Common myeloid progenitor, CD34-positive (primary cell): ENCODE results near the gene KLHL34.

Experiments
- CTCF ChIA-PET: fragments of 350-600 bp; sonication (Branson Sonifier 250); formaldehyde crosslinking; loops from one replicate; lab custom pipeline; 2021; ENCODE audit warnings: antibody characterized with exemption; lab: Charles Lee
- POLR2A ChIA-PET: fragments of 350-600 bp; sonication (Branson Sonifier 250); formaldehyde crosslinking; loops from one replicate; lab custom pipeline; 2021; ENCODE audit warnings: antibody characterized with exemption; lab: Charles Lee
- DNase-seq, 3 donors: peaks; one replicate each; pipeline versions ENCODE4 v3.0.0 to v3.0.0-alpha.2; 2013
- H3K27ac ChIP-seq, 2 experiments: 1 replicate in 1 of 2; 2 replicates in 1 of 2; pipeline ENCODE4 v1.7.0; 2013; ENCODE audit warnings: inconsistent platforms in 2 of 2, low read length in 2 of 2, mild to moderate bottlenecking in 2 of 2, low read depth in 1 of 2, moderate library complexity in 1 of 2; ENCODE audit not compliant: severe bottlenecking in 2 of 2, insufficient read depth in 1 of 2, poor library complexity in 1 of 2
- H3K27me3 ChIP-seq, 5 experiments: replicated peaks in 2 of 5; 1 replicate in 3 of 5; 2 replicates in 2 of 5; pipeline versions ENCODE4 v1.6.1 to v1.7.0; 2013; ENCODE audit warnings: low read length in 4 of 5, mild to moderate bottlenecking in 2 of 5, moderate library complexity in 2 of 5, inconsistent platforms in 1 of 5; ENCODE audit not compliant: insufficient read depth in 5 of 5, control insufficient read depth in 4 of 5
- H3K36me3 ChIP-seq, 4 experiments: 1 replicate in 2 of 4; 2 replicates in 2 of 4; pipeline versions ENCODE4 v1.6.1 to v1.7.0; 2013; ENCODE audit warnings: low read length in 3 of 4, control low read depth in 1 of 4, mild to moderate bottlenecking in 1 of 4; ENCODE audit not compliant: control insufficient read depth in 4 of 4, insufficient read depth in 4 of 4
- H3K4me1 ChIP-seq, 4 experiments: 1 replicate in 3 of 4; 2 replicates in 1 of 4; pipeline versions ENCODE4 v1.6.1 to v1.7.1; 2013; ENCODE audit warnings: low read length in 3 of 4, mild to moderate bottlenecking in 3 of 4, control low read depth in 1 of 4, inconsistent platforms in 1 of 4, moderate library complexity in 1 of 4; ENCODE audit not compliant: control insufficient read depth in 4 of 4, insufficient read depth in 4 of 4; ENCODE audit errors: control extremely low read depth in 1 of 4
- H3K4me3 ChIP-seq, 7 experiments: 1 replicate in 4 of 7; 2 replicates in 3 of 7; pipeline versions ENCODE4 v1.5.1 to v1.7.0; 2013; ENCODE audit warnings: mild to moderate bottlenecking in 7 of 7, low read length in 6 of 7, moderate library complexity in 6 of 7, inconsistent platforms in 2 of 7, low read depth in 2 of 7, control low read depth in 1 of 7; ENCODE audit not compliant: insufficient read depth in 4 of 7, control insufficient read depth in 1 of 7; ENCODE audit errors: extremely low read depth in 1 of 7
- H3K9me3 ChIP-seq, 5 experiments: 1 replicate in 4 of 5; 2 replicates in 1 of 5; pipeline versions ENCODE4 v1.6.1 to v1.7.1; 2013; ENCODE audit warnings: low read length in 4 of 5, mild to moderate bottlenecking in 2 of 5, inconsistent platforms in 1 of 5, low read depth in 1 of 5, moderate library complexity in 1 of 5; ENCODE audit not compliant: control insufficient read depth in 4 of 5, insufficient read depth in 2 of 5; ENCODE audit errors: control extremely low read depth in 1 of 5
- WGBS: methylation state at CpG from one replicate; pipeline ENCODE4 v1.1.5; 2013; ENCODE audit not compliant: insufficient coverage; 5-methylcytosine and 5-hydroxymethylcytosine counted together

KLHL34 gene

DNA sequence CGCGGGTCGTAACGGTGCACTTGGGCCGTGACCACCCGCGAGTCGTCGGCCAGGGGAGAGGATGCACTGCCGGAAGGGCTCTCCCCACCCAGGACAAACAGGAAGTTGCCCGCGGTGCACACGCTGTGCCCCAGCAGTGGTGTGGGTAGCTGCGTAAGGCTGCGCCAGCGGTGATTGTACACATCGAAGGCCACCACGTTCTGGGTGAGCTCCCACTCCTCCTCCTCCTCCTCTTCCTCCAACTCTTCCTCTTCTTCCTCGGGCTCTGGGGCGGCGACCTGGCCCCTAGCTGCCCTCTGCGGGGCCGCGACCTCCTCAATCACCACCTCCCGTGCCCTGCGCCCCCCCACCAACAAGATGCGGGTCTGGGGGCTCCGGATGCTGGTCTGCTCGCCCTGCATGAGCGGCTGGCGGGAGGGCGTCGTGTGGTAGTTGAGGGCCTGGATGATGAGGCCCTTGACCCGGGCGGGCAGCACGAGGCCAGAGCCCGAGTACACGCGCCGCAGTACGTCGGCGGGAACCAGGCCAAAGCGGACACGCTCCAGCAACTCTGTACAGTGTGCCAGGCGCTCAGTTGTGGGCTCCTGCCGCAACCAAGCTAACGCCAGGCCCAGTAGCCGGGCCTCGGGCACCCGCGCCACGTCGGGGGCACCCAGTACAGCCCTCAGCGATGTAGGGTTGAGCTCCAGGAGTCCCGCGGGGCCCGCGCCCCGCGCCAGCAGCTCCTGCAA is 1.4 kb downstream of the KLHL34 start:
- no peak for DNase-seq
- CTCF ChIA-PET: no interaction called here
- WGBS: 65% methylated on average over 48 of the region's 61 CpGs

DNA sequence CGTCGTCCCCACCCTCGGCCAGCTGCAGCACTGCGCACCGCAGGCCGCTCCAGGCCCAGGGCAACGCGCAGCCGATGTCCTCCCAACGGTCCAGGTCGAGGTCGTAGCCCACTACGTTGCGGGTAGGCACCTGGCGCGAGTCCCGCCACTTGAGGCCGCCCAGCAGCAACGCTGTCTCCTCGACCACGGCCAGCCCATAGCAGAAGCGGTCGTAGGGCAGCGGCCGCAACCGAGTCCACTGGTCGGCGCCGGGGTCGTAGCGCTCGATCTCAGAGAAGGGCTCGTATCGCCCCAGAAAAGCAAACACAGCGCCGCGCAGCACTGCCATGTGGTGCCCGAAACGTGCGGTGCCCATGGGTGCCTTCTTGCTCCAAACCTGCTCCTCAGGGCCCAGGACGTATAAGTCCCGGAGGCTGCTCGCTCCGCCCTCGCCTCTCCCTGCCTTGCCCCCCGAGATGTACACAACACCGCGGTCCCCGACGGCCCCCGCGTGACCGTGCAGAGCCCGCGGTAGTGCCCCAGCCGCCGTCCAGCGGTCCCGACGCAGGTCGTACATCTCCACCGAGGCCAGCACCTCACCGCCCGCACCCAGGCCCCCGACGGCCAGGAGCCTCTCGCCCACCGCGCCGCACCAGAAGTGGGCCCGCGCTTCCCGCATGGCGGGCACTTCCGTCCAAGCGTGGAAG is 2.1 kb downstream of the KLHL34 start:
- H3K4me1 ChIP-seq: peaks cover 0 to 13% (median 5%) of the 10 kb centered on the region in 4 experiments

More for the DNA sequence above, 1.4 kb downstream of the KLHL34 start:
- peaks cover 2 to 65% (median 12%) of the 10 kb centered on the region in 5 experiments for H3K27me3 ChIP-seq
- H3K27ac ChIP-seq: no peak overlapping the region
- peaks cover 0 to 18% (median 0%) of the 10 kb centered on the region in 5 experiments for H3K9me3 ChIP-seq
- POLR2A ChIA-PET: interaction anchor here (0.6 kb wide), 1 partner anchor 1140 kb away, joined by 3 read pairs; no protein-coding TSS in a partner anchor
- H3K4me3 ChIP-seq: peak overlapping the region in 1 of 7 experiments; percentile 36
- H3K36me3 ChIP-seq: no peaks in the 10 kb centered on the region
- H3K4me1 ChIP-seq: peaks cover 0 to 13% (median 5%) of the 10 kb centered on the region in 4 experiments

DNA sequence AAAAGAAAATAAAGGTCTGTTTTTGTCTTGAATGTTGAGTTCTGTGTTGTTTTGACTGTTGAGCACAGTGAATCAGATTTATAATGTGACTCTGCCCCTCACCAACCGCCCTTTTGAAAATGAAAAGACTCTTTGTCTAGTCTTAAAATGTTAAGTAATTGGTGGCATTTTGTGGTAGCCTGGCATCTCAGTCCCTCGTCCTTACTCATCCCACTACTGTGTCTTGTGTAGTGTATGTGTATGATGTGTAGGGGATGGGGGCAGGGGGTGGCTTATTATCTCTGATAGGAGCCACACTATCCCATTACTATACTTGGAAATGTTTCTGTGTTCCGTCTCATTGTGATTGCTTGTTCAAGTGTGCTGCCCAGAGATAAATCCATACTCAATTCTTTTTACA is 12.2 kb downstream of the KLHL34 start:
- Histone ChIP-seq H3K27ac (no peak overlapping the region), H3K27me3 (peaks cover 0 to 2% (median 0%) of the 10 kb centered on the region in 5 experiments), H3K36me3 (no peaks in the 10 kb centered on the region), H3K4me1 (no peaks in the 10 kb centered on the region), H3K9me3 (no peaks in the 10 kb centered on the region), H3K4me3 (no peak overlapping the region)
- CTCF ChIA-PET: no interaction called here
- POLR2A ChIA-PET: no interaction called here
- no CpG with 5 or more reads among the region's 3 CpGs for WGBS
- no peak for DNase-seq

More for the DNA sequence above, 2.1 kb downstream of the KLHL34 start:
- H3K36me3 ChIP-seq: no peaks in the 10 kb centered on the region
- WGBS: 39% methylated on average over 60 of the region's 76 CpGs
- H3K27me3 ChIP-seq: peaks cover 0 to 64% (median 12%) of the 10 kb centered on the region in 5 experiments
- peak overlapping the region in 2 of 7 experiments; percentile 10 to 36 for H3K4me3 ChIP-seq
- ChIA-PET POLR2A (no interaction called here), CTCF (no interaction called here)
- DNase-seq: no peak
- no peak overlapping the region for H3K27ac ChIP-seq
- peaks cover 0 to 18% (median 0%) of the 10 kb centered on the region in 5 experiments for H3K9me3 ChIP-seq

DNA sequence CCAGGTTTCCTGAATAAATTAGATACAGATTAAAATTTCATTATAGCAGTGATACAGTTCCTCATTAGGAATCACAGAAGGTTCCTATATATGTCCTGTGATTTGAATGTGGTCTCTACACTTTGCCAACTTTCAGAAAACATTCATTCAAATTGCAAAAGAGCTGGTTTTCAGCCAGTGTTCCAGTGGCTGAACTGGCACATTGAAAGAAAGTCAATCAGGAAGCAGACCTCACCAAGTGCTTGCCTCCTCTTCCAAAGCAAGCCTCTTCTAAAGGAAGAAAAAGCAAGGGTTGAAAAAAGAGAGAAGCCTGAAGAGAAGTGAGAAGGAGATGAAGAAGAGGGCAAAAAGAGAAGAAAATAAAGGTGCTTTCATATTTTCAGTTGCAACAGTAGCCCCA is 12.7 kb downstream of the KLHL34 start:
- H3K9me3 ChIP-seq: no peaks in the 10 kb centered on the region
- peaks cover 0 to 2% (median 0%) of the 10 kb centered on the region in 5 experiments for H3K27me3 ChIP-seq
- ChIA-PET CTCF (no interaction called here), POLR2A (no interaction called here)
- no peaks in the 10 kb centered on the region for H3K36me3 ChIP-seq
- H3K27ac ChIP-seq: no peak overlapping the region
- no peak overlapping the region for H3K4me3 ChIP-seq
- no peak for DNase-seq
- no peaks in the 10 kb centered on the region for H3K4me1 ChIP-seq

DNA sequence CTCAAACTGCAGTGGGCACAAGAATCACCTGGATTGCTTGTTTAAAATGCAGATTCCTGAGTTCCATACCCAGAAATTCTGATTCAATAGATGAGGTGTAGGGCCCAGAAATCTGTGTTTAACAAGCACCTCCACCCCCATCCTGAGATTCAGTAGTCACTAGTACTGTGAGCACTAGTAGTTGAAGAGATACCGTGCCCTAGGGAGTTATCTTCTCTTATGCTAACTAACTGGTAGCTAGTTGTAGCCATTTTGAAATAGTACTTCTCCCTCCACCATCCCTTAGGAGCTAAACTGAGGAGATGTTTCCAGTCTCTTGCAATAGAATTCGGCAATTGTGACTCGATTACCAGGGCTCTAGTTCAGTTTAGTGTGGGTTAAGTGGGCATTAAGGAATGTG is 18.4 kb downstream of the KLHL34 start:
- H3K4me1 ChIP-seq: no peaks in the 10 kb centered on the region
- DNase-seq: no peak
- H3K36me3 ChIP-seq: no peaks in the 10 kb centered on the region
- H3K27me3 ChIP-seq: peaks cover 0 to 2% (median 0%) of the 10 kb centered on the region in 5 experiments
- POLR2A ChIA-PET: no interaction called here
- WGBS: 81% methylated on average over 3 of the region's 3 CpGs
- H3K4me3 ChIP-seq: no peak overlapping the region
- H3K9me3 ChIP-seq: no peaks in the 10 kb centered on the region
- H3K27ac ChIP-seq: no peak overlapping the region
- CTCF ChIA-PET: no interaction called here

DNA sequence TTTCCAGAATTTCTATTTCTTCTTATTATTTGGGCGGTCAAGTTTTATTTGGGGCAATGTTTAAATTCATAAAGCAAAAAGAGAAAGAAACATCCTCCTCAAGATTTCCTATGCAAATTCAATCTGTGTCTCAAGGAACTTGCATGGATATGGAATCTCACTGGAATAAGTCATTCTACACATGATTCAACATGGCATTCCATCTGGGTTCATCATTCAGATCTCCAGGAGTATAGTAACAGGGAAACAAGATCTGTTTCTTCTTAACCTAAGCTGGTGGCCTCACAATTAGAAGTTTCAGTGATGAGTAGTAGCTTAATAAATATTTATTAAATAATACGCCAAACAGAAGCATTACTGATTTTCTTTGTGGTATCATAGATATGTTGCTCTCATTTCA is 19.8 kb downstream of the KLHL34 start:
- WGBS: no CpG with 5 or more reads among the region's 2 CpGs
- peaks cover 0 to 2% (median 0%) of the 10 kb centered on the region in 5 experiments for H3K27me3 ChIP-seq
- H3K4me1 ChIP-seq: no peaks in the 10 kb centered on the region
- no peak overlapping the region for H3K27ac ChIP-seq
- H3K9me3 ChIP-seq: no peaks in the 10 kb centered on the region
- no peak for DNase-seq
- ChIA-PET CTCF (no interaction called here), POLR2A (no interaction called here)
- H3K36me3 ChIP-seq: no peaks in the 10 kb centered on the region
- no peak overlapping the region for H3K4me3 ChIP-seq

DNA sequence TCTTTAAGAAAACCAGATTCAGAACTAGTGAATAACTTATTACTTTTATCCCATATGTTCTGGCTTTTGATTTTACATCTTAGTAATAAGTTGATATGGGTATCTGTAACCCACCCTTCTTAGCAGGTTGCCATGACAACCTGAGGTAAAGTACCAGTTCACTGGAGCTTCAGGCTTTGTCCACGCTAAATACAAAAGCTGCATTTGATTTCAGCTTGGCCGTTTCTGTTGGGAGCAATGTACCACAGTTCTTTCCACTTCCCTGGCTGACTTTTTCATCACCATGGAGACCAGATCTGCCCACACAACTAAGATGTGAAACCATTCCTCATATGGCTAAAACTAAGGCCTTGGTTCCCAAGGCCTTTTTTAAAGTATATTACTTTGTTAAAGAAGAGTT is 26.1 kb downstream of the KLHL34 start:
- no peaks in the 10 kb centered on the region for H3K36me3 ChIP-seq
- H3K27ac ChIP-seq: no peak overlapping the region
- H3K4me3 ChIP-seq: no peak overlapping the region
- WGBS: 75% methylated on average over 2 of the region's 2 CpGs
- no peaks in the 10 kb centered on the region for H3K27me3 ChIP-seq
- H3K9me3 ChIP-seq: peaks cover 0 to 4% (median 0%) of the 10 kb centered on the region in 5 experiments
- ChIA-PET CTCF (no interaction called here), POLR2A (no interaction called here)
- DNase-seq: no peak
- no peaks in the 10 kb centered on the region for H3K4me1 ChIP-seq
